Neural progenitor cell (in vitro differentiated cells): ENCODE results near the gene PSME4. TPM values are rescaled to one million over a fixed set of nuclear protein-coding genes. Genes with fewer than 3 reads are reported as not detected.

ENCODE experiments used
- DNase-seq: peaks from one replicate; pipeline ENCODE4 v3.0.0-alpha.2; 2016; ENCODE audit warnings: low spot score
- H2AFZ ChIP-seq: fragments of 200-600 bp; sonication (generic); replicated peaks from 2 replicates; pipeline ENCODE4 v1.6.1; 2016; ENCODE audit warnings: antibody characterized with exemption
- H3F3A ChIP-seq: fragments of 200-600 bp; sonication (generic); 2 replicates; pipeline ENCODE4 v1.6.1; 2016; ENCODE audit warnings: antibody characterized with exemption, low read depth
- H3K27ac ChIP-seq: fragments of 200-600 bp; sonication (generic); 2 replicates; pipeline ENCODE4 v1.5.1; 2016; ENCODE audit warnings: mild to moderate bottlenecking
- H3K27me3 ChIP-seq: fragments of 200-600 bp; sonication (generic); 2 replicates; pipeline ENCODE4 v1.6.1; 2016; ENCODE audit warnings: mild to moderate bottlenecking, moderate library complexity
- H3K36me3 ChIP-seq: fragments of 200-600 bp; sonication (generic); 2 replicates; pipeline ENCODE4 v1.5.1; 2016
- H3K4me1 ChIP-seq: fragments of 200-600 bp; sonication (generic); 2 replicates; pipeline ENCODE4 v1.6.1; 2016; ENCODE audit warnings: mixed run types
- H3K4me2 ChIP-seq: fragments of 200-600 bp; sonication (generic); 2 replicates; pipeline ENCODE4 v1.6.1; 2016
- H3K4me3 ChIP-seq: fragments of 200-600 bp; sonication (generic); 2 replicates; pipeline ENCODE4 v1.5.1; 2016
- H3K79me2 ChIP-seq: fragments of 200-600 bp; sonication (generic); 2 replicates; pipeline ENCODE4 v1.6.1; 2016; ENCODE audit warnings: low read depth
- H3K9ac ChIP-seq: fragments of 200-600 bp; sonication (generic); 2 replicates; pipeline ENCODE4 v1.6.1; 2016
- H3K9me3 ChIP-seq: fragments of 200-600 bp; sonication (generic); 2 replicates; pipeline ENCODE4 v1.5.1; 2016; ENCODE audit warnings: low read depth
- H4K20me1 ChIP-seq: fragments of 200-600 bp; sonication (generic); 2 replicates; pipeline ENCODE4 v1.6.1; 2016; ENCODE audit warnings: low read depth
- H3K27ac Mint-ChIP-seq: 3 replicates; pipeline ENCODE4 v1.8.0; 2021; ENCODE audit warnings: mixed read lengths
- H3K27me3 Mint-ChIP-seq: 2 replicates; pipeline ENCODE4 v1.8.0; 2022; ENCODE audit warnings: low read depth, mild to moderate bottlenecking, inconsistent platforms, moderate library complexity, mixed read lengths; ENCODE audit not compliant: insufficient read depth
- H3K36me3 Mint-ChIP-seq: 3 replicates; pipeline ENCODE4 v1.8.0; 2021; ENCODE audit warnings: mixed read lengths
- H3K4me1 Mint-ChIP-seq: 3 replicates; pipeline ENCODE4 v1.8.0; 2021; ENCODE audit warnings: mixed read lengths
- H3K4me3 Mint-ChIP-seq: 3 replicates; pipeline ENCODE4 v1.8.0; 2021; ENCODE audit warnings: mild to moderate bottlenecking, moderate library complexity, mixed read lengths
- H3K9me3 Mint-ChIP-seq: 3 replicates; pipeline ENCODE4 v1.8.0; 2020; ENCODE audit warnings: mixed read lengths
- EZH2 ChIP-seq: fragments of 200-600 bp; sonication (generic); IDR thresholded peaks from 2 replicates; pipeline ENCODE4 v1.6.1; 2017; ENCODE audit warnings: antibody characterized with exemption, mild to moderate bottlenecking, moderate library complexity
- EZH2phosphoT487 ChIP-seq: fragments of 200-600 bp; sonication (generic); IDR thresholded peaks from 2 replicates; pipeline ENCODE4 v1.6.1; 2017; ENCODE audit warnings: antibody characterized with exemption
- total RNA-seq: library from RNA; depleted of rRNA; stranded (reverse); fragments of >200 nt; gene quantifications from 2 replicates; pipeline ENCODE4 v1.2.3, GENCODE V29; 2015; ENCODE audit warnings: low replicate concordance
- TF ChIP-seq, protein P1 (sequence below): fragments of 200-600 bp; sonication (generic); IDR thresholded peaks from 2 replicates; pipeline ENCODE4 v1.5.1; 2017; ENCODE audit warnings: antibody characterized with exemption, mild to moderate bottlenecking

PSME4 gene
- total RNA-seq, 1 donor from 2014 or later: 72.1 TPM

DNA sequence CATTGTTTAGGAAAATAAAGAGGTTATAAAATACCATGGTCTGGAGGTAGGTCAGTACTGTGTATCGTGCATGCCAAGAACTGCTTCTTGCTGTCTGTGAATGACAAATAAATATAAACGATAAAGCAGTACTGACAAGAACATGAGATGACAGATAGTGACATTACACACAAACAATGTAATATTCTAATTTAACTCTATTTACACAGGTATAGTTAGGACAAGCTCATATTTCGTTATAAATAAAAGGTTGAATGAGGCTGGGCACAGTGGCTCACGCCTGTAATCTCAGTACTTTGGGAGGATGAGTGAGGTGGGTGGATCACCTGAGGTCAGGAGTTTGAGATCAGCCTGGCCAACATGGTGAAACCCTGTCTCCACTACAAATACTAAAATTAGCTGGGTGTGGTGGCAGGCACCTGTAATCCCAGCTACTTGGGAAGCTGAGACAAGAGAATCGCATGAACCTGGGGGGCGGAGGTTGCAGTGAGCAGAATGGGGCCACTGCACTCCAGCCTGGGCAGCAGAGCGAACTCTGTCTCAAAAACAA, 96.3 kb downstream of the PSME4 start:
- H3K4me3 ChIP-seq: no peak overlapping the region
- H3K36me3 Mint-ChIP-seq: peaks cover 27% of the 10 kb centered on the region
- no peaks in the 10 kb centered on the region for H3K9me3 ChIP-seq
- no peak overlapping the region for H3K27ac ChIP-seq
- H3K9ac ChIP-seq: no peak overlapping the region
- H3K4me3 Mint-ChIP-seq: no peak overlapping the region
- no peak overlapping the region for H3K27ac Mint-ChIP-seq
- H3K4me1 Mint-ChIP-seq: no peaks in the 10 kb centered on the region
- H3K9me3 Mint-ChIP-seq: no peaks in the 10 kb centered on the region
- H3K79me2 ChIP-seq: no peaks in the 10 kb centered on the region
- no peak for DNase-seq
- TF ChIP-seq, protein P1, sequence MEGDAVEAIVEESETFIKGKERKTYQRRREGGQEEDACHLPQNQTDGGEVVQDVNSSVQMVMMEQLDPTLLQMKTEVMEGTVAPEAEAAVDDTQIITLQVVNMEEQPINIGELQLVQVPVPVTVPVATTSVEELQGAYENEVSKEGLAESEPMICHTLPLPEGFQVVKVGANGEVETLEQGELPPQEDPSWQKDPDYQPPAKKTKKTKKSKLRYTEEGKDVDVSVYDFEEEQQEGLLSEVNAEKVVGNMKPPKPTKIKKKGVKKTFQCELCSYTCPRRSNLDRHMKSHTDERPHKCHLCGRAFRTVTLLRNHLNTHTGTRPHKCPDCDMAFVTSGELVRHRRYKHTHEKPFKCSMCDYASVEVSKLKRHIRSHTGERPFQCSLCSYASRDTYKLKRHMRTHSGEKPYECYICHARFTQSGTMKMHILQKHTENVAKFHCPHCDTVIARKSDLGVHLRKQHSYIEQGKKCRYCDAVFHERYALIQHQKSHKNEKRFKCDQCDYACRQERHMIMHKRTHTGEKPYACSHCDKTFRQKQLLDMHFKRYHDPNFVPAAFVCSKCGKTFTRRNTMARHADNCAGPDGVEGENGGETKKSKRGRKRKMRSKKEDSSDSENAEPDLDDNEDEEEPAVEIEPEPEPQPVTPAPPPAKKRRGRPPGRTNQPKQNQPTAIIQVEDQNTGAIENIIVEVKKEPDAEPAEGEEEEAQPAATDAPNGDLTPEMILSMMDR: no peak
- TF ChIP-seq EZH2phosphoT487: no peak
- no peak for TF ChIP-seq EZH2
- H3F3A ChIP-seq: no peaks in the 10 kb centered on the region
- H3K4me2 ChIP-seq: no peak overlapping the region
- H3K4me1 ChIP-seq: no peaks in the 10 kb centered on the region
- H3K27me3 ChIP-seq: no peaks in the 10 kb centered on the region
- peaks cover 23% of the 10 kb centered on the region for H3K36me3 ChIP-seq
- no peaks in the 10 kb centered on the region for H3K27me3 Mint-ChIP-seq
- H4K20me1 ChIP-seq: no peaks in the 10 kb centered on the region
- no peak overlapping the region for H2AFZ ChIP-seq

DNA sequence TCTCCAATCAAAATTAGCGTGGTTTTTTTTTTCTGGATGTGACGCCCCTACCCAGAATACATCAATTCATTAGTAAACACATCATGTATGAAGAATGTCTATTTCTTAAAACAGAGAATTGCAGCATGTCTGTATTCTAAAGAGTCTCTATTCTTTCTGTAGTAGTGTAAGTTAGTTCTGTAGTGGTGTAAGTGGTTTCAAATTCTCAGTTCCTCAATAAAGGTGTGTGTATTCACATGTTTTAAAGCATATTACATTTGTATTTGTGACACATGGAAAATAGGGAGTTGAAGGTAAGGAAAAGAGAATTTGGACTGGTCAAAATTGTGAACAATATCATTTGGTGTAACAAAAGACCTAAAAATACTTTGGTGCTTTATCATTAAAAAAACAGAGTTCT, 103.0 kb downstream of the PSME4 start:
- Histone ChIP-seq H4K20me1 (no peaks in the 10 kb centered on the region), H2AFZ (no peak overlapping the region), H3K27ac (no peak overlapping the region), H3K4me3 (no peak overlapping the region), H3K9me3 (no peaks in the 10 kb centered on the region), H3K4me1 (no peaks in the 10 kb centered on the region), H3K9ac (no peak overlapping the region), H3K27me3 (no peaks in the 10 kb centered on the region), H3F3A (no peaks in the 10 kb centered on the region), H3K4me2 (no peak overlapping the region), H3K36me3 (peaks cover 18% of the 10 kb centered on the region), H3K79me2 (no peaks in the 10 kb centered on the region)
- TF ChIP-seq, protein P1: no peak
- no peak for TF ChIP-seq EZH2
- no peak for TF ChIP-seq EZH2phosphoT487
- no peak overlapping the region for H3K27ac Mint-ChIP-seq
- H3K27me3 Mint-ChIP-seq: no peaks in the 10 kb centered on the region
- no peak overlapping the region for H3K4me3 Mint-ChIP-seq
- DNase-seq: no peak
- peaks cover 17% of the 10 kb centered on the region for H3K36me3 Mint-ChIP-seq
- no peaks in the 10 kb centered on the region for H3K4me1 Mint-ChIP-seq
- no peaks in the 10 kb centered on the region for H3K9me3 Mint-ChIP-seq

DNA sequence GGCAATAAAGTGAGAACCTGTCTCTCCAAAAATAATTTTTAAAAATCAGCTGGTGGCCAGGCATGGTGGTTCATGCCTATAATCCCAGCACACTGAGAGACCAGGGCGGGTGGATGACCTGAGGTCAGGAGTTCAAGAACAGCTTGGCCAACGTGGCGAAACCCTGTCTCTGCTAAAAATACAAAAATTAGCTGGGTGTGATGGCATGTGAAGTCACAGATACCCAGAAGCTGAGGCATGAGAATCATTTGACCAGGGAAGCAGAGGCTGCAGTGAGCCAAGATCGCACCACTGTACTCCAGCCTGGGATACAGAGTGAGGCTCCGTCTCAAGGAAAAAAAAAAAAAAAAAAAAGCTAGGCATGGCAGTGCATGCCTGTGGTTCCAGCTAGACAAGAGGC, 103.6 kb downstream of the PSME4 start:
- H3K9me3 Mint-ChIP-seq: no peaks in the 10 kb centered on the region
- H3K27ac Mint-ChIP-seq: no peak overlapping the region
- no peaks in the 10 kb centered on the region for H4K20me1 ChIP-seq
- H3K4me3 Mint-ChIP-seq: no peak overlapping the region
- H3K27ac ChIP-seq: no peak overlapping the region
- no peak overlapping the region for H2AFZ ChIP-seq
- H3K36me3 Mint-ChIP-seq: peaks cover 17% of the 10 kb centered on the region
- H3K9ac ChIP-seq: no peak overlapping the region
- no peak overlapping the region for H3K4me3 ChIP-seq
- H3K9me3 ChIP-seq: no peaks in the 10 kb centered on the region
- no peaks in the 10 kb centered on the region for H3K4me1 Mint-ChIP-seq
- no peak overlapping the region for H3K4me2 ChIP-seq
- no peaks in the 10 kb centered on the region for H3K27me3 Mint-ChIP-seq
- H3K36me3 ChIP-seq: peaks cover 12% of the 10 kb centered on the region
- TF ChIP-seq, protein P1: no peak
- TF ChIP-seq EZH2: no peak
- no peak for TF ChIP-seq EZH2phosphoT487
- no peaks in the 10 kb centered on the region for H3F3A ChIP-seq
- no peaks in the 10 kb centered on the region for H3K27me3 ChIP-seq
- DNase-seq: no peak
- H3K79me2 ChIP-seq: no peaks in the 10 kb centered on the region
- no peaks in the 10 kb centered on the region for H3K4me1 ChIP-seq
